Activated CD8-positive, alpha-beta T cell treated with anti-CD3 and anti-CD28 coated beads for 36 hours (primary cell): ENCODE data around the gene SPRYD3. TPM values are rescaled to one million over a fixed set of nuclear protein-coding genes. Genes with fewer than 3 reads are reported as not detected.

Source experiments
- ATAC-seq: fragments of 200-7000 bp; cut with Tn5 transposase; one replicate; pipeline ENCODE4 v1.10.0; 2021; ENCODE audit warnings: mild to moderate bottlenecking, moderate library complexity
- CTCF ChIA-PET: fragments of 350-600 bp; sonication (Branson Sonifier 250); formaldehyde crosslinking; loops from one replicate; lab custom pipeline; 2021; ENCODE audit warnings: antibody characterized with exemption; lab: Charles Lee
- POLR2A ChIA-PET: fragments of 350-600 bp; sonication (Branson Sonifier 250); formaldehyde crosslinking; loops from one replicate; lab custom pipeline; 2021; ENCODE audit warnings: antibody characterized with exemption; lab: Charles Lee
- DNase-seq: peaks from one replicate; pipeline ENCODE4 v3.0.0-alpha.2; 2020
- H3K27ac Mint-ChIP-seq: one replicate; pipeline ENCODE4 v1.8.0; 2021; ENCODE audit warnings: mild to moderate bottlenecking, mixed read lengths
- H3K27me3 Mint-ChIP-seq: one replicate; pipeline ENCODE4 v1.8.0; 2021; ENCODE audit warnings: mixed read lengths
- H3K36me3 Mint-ChIP-seq: one replicate; pipeline ENCODE4 v1.8.0; 2021; ENCODE audit warnings: low read depth, mixed read lengths
- H3K4me1 Mint-ChIP-seq: one replicate; pipeline ENCODE4 v1.8.0; 2021; ENCODE audit warnings: low read depth, mixed read lengths
- H3K4me3 Mint-ChIP-seq: one replicate; pipeline ENCODE4 v1.8.0; 2021; ENCODE audit warnings: mild to moderate bottlenecking, moderate library complexity, mixed read lengths
- H3K9me3 Mint-ChIP-seq: one replicate; pipeline ENCODE4 v1.8.0; 2021; ENCODE audit warnings: mixed read lengths
- CTCF ChIP-seq: fragments of 200-600 bp; IDR thresholded peaks from one replicate; pipeline ENCODE4 v1.8.0; 2022; ENCODE audit warnings: antibody characterized with exemption, mild to moderate bottlenecking
- intact Hi-C: fragments of 100-400 bp; cut with micrococcal nuclease; formaldehyde crosslinking; loops from one replicate; pipeline ENCODE4 v1.10.0; 2022
- total RNA-seq, 2 experiments: library from RNA; stranded (reverse); gene quantifications; one replicate each; pipeline ENCODE4 v1.2.3, GENCODE V29; 2021

SPRYD3 gene
- total RNA-seq, 2 experiments from 2014 or later, result 24.8 to 25.0 TPM

- Mint-ChIP-seq H3K4me3 (no peak overlapping the region), H3K27ac (peak overlapping the region; percentile 22), H3K36me3 (peaks cover 22% of the 10 kb centered on the region), H3K9me3 (no peaks in the 10 kb centered on the region), H3K27me3 (no peaks in the 10 kb centered on the region), H3K4me1 (peaks cover 25% of the 10 kb centered on the region)
- ATAC-seq, result no peak
- no peak for DNase-seq
- TF ChIP-seq CTCF, result no peak
- CTCF ChIA-PET, result interaction anchor here (1.6 to 31.8 kb wide), 3 partner anchors 6 to 27 kb away, joined by 4 to 553 read pairs (median 553); partner anchors contain the start of genes IGFBP6, SOAT2 and SPRYD3
- intact Hi-C loops, result no loop called here
- POLR2A ChIA-PET, result no interaction called here
Measured at GRCh38 chr12:53074283-53074998, 4.7 kb downstream of the SPRYD3 start.

DNA sequence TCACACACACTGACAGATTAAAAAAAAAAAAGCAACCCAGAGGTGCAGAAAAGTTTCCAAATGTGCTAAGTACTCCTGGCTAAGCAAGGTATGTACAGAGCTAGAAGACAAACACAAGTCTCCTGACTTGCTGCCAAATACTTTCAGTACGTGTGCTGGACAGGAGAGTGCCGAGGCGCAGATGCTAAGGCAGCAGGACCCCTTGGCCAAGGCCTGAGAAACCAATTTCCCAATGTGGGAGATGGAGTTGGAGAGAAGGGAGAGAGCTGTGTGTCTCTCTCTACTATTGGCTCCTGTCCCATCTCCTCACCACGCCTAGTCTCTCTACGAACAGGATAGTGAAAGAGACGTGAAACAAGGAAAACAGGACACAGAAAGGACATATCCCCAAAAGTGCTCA is 5.3 kb downstream of the SPRYD3 start:
- no peak for DNase-seq
- no peaks in the 10 kb centered on the region for H3K9me3 Mint-ChIP-seq
- peaks cover 26% of the 10 kb centered on the region for H3K4me1 Mint-ChIP-seq
- TF ChIP-seq CTCF, result no peak
- H3K36me3 Mint-ChIP-seq, result peaks cover 22% of the 10 kb centered on the region
- ChIA-PET POLR2A (interaction anchor here (1.2 kb wide), 1 partner anchor 20 kb away, joined by 3 read pairs; no protein-coding TSS in a partner anchor), CTCF (interaction anchor here (1.3 to 12.1 kb wide), 3 partner anchors 16 to 26 kb away, joined by 4 to 553 read pairs (median 4); partner anchors contain the start of genes IGFBP6, SOAT2 and SPRYD3)
- H3K27ac Mint-ChIP-seq, result peak overlapping the region; percentile 22
- no peak overlapping the region for H3K4me3 Mint-ChIP-seq
- H3K27me3 Mint-ChIP-seq, result no peaks in the 10 kb centered on the region
- no peak for ATAC-seq
- intact Hi-C loops, result no loop called here

DNA sequence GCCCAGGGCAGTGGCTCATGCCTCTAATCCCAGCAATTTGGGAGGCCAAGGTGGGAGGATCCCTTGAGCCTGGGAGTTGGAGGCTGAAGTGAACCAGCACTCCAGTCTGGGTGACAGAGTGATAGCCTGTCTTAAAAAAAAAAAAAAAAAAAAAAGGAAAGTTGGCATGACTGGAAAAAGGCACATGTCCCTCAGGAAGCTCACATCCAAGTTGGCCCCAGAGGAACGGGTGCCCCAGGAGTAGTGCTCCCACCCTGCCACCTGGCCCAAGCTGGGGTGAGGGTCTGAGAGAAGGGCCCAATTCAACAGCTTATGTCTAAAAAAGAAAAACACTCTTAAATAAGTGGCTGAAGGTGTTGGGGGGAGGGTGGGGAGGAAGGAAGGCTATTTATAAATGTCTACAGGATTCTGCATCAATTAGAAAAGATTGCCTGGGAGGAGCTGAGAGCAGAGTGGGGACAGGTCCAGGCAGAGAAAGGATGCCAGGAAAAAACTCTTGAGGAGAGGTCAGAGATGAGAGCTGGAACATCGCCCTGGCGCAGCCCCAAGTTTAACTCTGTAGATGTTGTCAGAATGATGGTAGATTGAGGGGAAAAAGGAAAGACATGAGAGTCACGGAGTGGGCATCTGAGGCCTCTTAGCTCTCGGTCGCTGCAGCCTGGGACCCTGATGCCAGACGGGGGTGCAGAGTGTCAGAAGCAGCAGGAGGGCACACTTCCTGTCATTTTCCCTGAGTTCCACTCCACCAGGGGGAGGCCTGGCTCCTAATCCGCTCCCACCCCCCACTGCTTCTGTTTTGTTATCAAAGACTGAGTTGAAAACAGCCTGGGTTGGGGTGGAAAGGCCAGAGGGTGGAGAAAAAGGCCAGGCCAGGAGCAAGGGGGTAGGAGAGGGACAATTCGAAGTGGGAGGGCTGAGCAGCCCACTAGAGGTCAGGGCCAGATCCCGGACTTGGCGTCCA is 7.3 kb downstream of the SPRYD3 start:
- POLR2A ChIA-PET, result interaction anchor here (0.7 to 1.7 kb wide), 6 partner anchors 8 to 30 kb away, joined by 3 to 8 read pairs (median 4); partner anchors contain the start of gene SPRYD3
- H3K4me3 Mint-ChIP-seq, result no peak overlapping the region
- no peaks in the 10 kb centered on the region for H3K27me3 Mint-ChIP-seq
- ATAC-seq (no peak), DNase-seq (no peak)
- CTCF ChIA-PET, result interaction anchor here (1.3 to 12.1 kb wide), 3 partner anchors 18 to 280 kb away, joined by 3 to 553 read pairs (median 5); partner anchors contain the start of genes IGFBP6, SOAT2 and SPRYD3
- no peak for TF ChIP-seq CTCF
- H3K36me3 Mint-ChIP-seq, result peaks cover 19% of the 10 kb centered on the region
- H3K9me3 Mint-ChIP-seq, result no peaks in the 10 kb centered on the region
- peak overlapping the region; percentile 8 for H3K27ac Mint-ChIP-seq
- peaks cover 17% of the 10 kb centered on the region for H3K4me1 Mint-ChIP-seq
- intact Hi-C loops, result no loop called here

DNA sequence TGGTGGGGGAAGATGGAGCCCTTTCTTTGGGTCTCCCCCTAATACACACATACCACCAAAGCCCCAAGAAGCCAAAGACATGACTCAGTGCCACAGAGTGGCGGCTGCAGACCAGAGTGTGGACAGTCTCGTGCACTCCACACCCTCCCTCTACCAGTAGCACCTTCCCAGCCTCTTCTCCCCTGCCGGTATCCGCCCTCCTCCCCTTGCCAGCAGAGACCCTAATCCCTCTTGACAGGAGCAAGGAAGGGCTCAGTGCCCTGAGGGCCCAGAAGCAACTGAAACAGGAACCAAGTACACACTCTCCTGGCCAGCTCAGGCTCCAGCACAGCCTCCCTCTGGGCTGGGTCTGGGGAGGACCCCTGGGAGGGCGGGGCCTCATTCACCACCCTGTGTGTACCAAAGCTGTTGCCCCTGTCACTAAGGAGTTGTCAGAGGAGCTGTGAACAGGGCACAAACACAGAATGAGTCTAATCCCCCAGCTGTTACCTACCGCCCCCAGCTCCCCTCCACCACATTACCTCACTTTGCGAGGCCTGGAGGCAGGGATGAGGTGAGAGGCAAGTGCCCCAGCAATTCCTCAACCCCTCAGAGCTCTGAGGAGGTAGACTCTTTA is 8.2 kb downstream of the SPRYD3 start:
- intact Hi-C loops, result no loop called here
- Mint-ChIP-seq H3K27me3 (no peaks in the 10 kb centered on the region), H3K9me3 (no peaks in the 10 kb centered on the region), H3K36me3 (peaks cover 26% of the 10 kb centered on the region), H3K4me1 (peaks cover 17% of the 10 kb centered on the region), H3K4me3 (no peak overlapping the region), H3K27ac (peak overlapping the region; percentile 53)
- DNase-seq (no peak), ATAC-seq (peak; percentile 52)
- TF ChIP-seq CTCF, result no peak
- POLR2A ChIA-PET, result interaction anchor here (0.7 to 1.7 kb wide), 5 partner anchors 9 to 31 kb away, joined by 3 to 8 read pairs (median 4); partner anchors contain the start of gene SPRYD3
- CTCF ChIA-PET, result interaction anchor here (1.5 to 12.1 kb wide), 2 partner anchors 19 to 281 kb away, joined by 3 to 553 read pairs; partner anchors contain the start of genes IGFBP6, SOAT2 and SPRYD3
